Measurements from ENCODE around the gene APH1A. TPM values are rescaled to one million over a fixed set of nuclear protein-coding genes. Genes with fewer than 3 reads are reported as not detected.
"Not testable (repeated sequence)": the region's sequence is repeated elsewhere in the genome, so short reads cannot be mapped to it uniquely, and the experiment has no call there.

The APH1A gene
- total RNA-seq, 1 experiment from 2014 or later, result 130 TPM

- Histone ChIP-seq H3K4me3 (ENCODE audit: low read length) (peak overlapping the region; percentile 98), H3K4me2 (ENCODE audit: low read depth, low read length, poor library complexity, severe bottlenecking) (peak overlapping the region; percentile 99), H2AFZ (ENCODE audit: low read length) (peak overlapping the region; percentile 0; the same call in 1 of the 2 replicates), H3K9me2 (replicated peaks; ENCODE audit: insufficient read depth, low read length) (no peaks in the 10 kb centered on the region), H4K20me1 (ENCODE audit: insufficient read depth, low read depth, low read length) (no peaks in the 10 kb centered on the region), H3K9me3 (ENCODE audit: low read length) (no peaks in the 10 kb centered on the region), H3K4me1 (ENCODE audit: low read length) (peaks cover 23% of the 10 kb centered on the region), H3K27ac (ENCODE audit: low read length) (peak overlapping the region; percentile 95), H3K27me3 (ENCODE audit: low read length) (no peaks in the 10 kb centered on the region), H3K9ac (ENCODE audit: low read length) (peak overlapping the region; percentile 99), H3K36me3 (ENCODE audit: insufficient read depth, low read length) (peaks cover 18% of the 10 kb centered on the region; the same call in 1 of the 2 replicates), H3K79me2 (ENCODE audit: low read length) (peaks cover 57% of the 10 kb centered on the region)
- DNase-seq, result peak; percentile 94
Measured at GRCh38 chr1:150234566-150235293, 34.1 kb downstream of the APH1A start.

GRCh38 chr1:150234309-150234565 is 34.6 kb downstream of the APH1A start:
- Histone ChIP-seq H3K4me3 (ENCODE audit: low read length) (peak overlapping the region; percentile 98), H3K27ac (ENCODE audit: low read length) (peak overlapping the region; percentile 95), H3K27me3 (ENCODE audit: low read length) (no peaks in the 10 kb centered on the region), H3K4me2 (ENCODE audit: low read depth, low read length, poor library complexity, severe bottlenecking) (peak overlapping the region; percentile 99), H3K9me3 (ENCODE audit: low read length) (no peaks in the 10 kb centered on the region), H3K4me1 (ENCODE audit: low read length) (peaks cover 23% of the 10 kb centered on the region), H3K36me3 (ENCODE audit: insufficient read depth, low read length) (peaks cover 20% of the 10 kb centered on the region), H3K9me2 (replicated peaks; ENCODE audit: insufficient read depth, low read length) (no peaks in the 10 kb centered on the region), H2AFZ (ENCODE audit: low read length) (no peak overlapping the region; the same call in 1 of the 2 replicates), H4K20me1 (ENCODE audit: insufficient read depth, low read depth, low read length) (no peaks in the 10 kb centered on the region), H3K79me2 (ENCODE audit: low read length) (peaks cover 57% of the 10 kb centered on the region), H3K9ac (ENCODE audit: low read length) (peak overlapping the region; percentile 99)
- no peak for DNase-seq

- DNase-seq, result peak; percentile 60
- H3K79me2 ChIP-seq (ENCODE audit: low read length), result peaks cover 60% of the 10 kb centered on the region
Measured at GRCh38 chr1:150233359-150234308, 35.2 kb downstream of the APH1A start.

GRCh38 chr1:150232921-150233320 is 35.9 kb downstream of the APH1A start:
- Histone ChIP-seq H3K4me1 (ENCODE audit: low read length) (peaks cover 23% of the 10 kb centered on the region), H3K79me2 (ENCODE audit: low read length) (peaks cover 61% of the 10 kb centered on the region), H3K27ac (ENCODE audit: low read length) (0 out of 2 replicates have a peak overlapping the region, but pooled peaks have one; percentile 25), H3K9ac (ENCODE audit: low read length) (peak overlapping the region; percentile 99), H3K36me3 (ENCODE audit: insufficient read depth, low read length) (peaks cover 29% of the 10 kb centered on the region), H3K4me3 (ENCODE audit: low read length) (peak overlapping the region; percentile 98), H3K4me2 (ENCODE audit: low read depth, low read length, poor library complexity, severe bottlenecking) (peak overlapping the region; percentile 99)
- not testable (repeated sequence) for H2AFZ ChIP-seq (ENCODE audit: low read length); H3K9me3 ChIP-seq (ENCODE audit: low read length); H3K27me3 ChIP-seq (ENCODE audit: low read length); DNase-seq; H4K20me1 ChIP-seq (ENCODE audit: insufficient read depth, low read depth, low read length); H3K9me2 ChIP-seq (replicated peaks; ENCODE audit: insufficient read depth, low read length)

More at GRCh38 chr1:150233359-150234308, 35.2 kb downstream of the APH1A start:
- Histone ChIP-seq H2AFZ (ENCODE audit: low read length) (no peak overlapping the region), H3K4me3 (ENCODE audit: low read length) (peak overlapping the region; percentile 98), H3K27ac (ENCODE audit: low read length) (peak overlapping the region; percentile 95), H3K9me3 (ENCODE audit: low read length) (no peaks in the 10 kb centered on the region), H3K9me2 (replicated peaks; ENCODE audit: insufficient read depth, low read length) (no peaks in the 10 kb centered on the region), H3K27me3 (ENCODE audit: low read length) (no peaks in the 10 kb centered on the region), H3K9ac (ENCODE audit: low read length) (peak overlapping the region; percentile 99), H3K4me1 (ENCODE audit: low read length) (peaks cover 23% of the 10 kb centered on the region), H3K4me2 (ENCODE audit: low read depth, low read length, poor library complexity, severe bottlenecking) (peak overlapping the region; percentile 99), H3K36me3 (ENCODE audit: insufficient read depth, low read length) (peaks cover 26% of the 10 kb centered on the region), H4K20me1 (ENCODE audit: insufficient read depth, low read depth, low read length) (no peaks in the 10 kb centered on the region)

GRCh38 chr1:150228246-150228645 is 40.6 kb downstream of the APH1A start:
- not testable (repeated sequence) for DNase-seq; H2AFZ ChIP-seq (ENCODE audit: low read length); H3K4me1 ChIP-seq (ENCODE audit: low read length); H3K9ac ChIP-seq (ENCODE audit: low read length); H3K4me3 ChIP-seq (ENCODE audit: low read length); H3K27ac ChIP-seq (ENCODE audit: low read length); H4K20me1 ChIP-seq (ENCODE audit: insufficient read depth, low read depth, low read length); H3K27me3 ChIP-seq (ENCODE audit: low read length); H3K9me2 ChIP-seq (replicated peaks; ENCODE audit: insufficient read depth, low read length); H3K4me2 ChIP-seq (ENCODE audit: low read depth, low read length, poor library complexity, severe bottlenecking); H3K9me3 ChIP-seq (ENCODE audit: low read length)
- Histone ChIP-seq H3K36me3 (ENCODE audit: insufficient read depth, low read length) (peaks cover 54% of the 10 kb centered on the region), H3K79me2 (ENCODE audit: low read length) (peaks cover 46% of the 10 kb centered on the region)

GRCh38 chr1:150227228-150227627 is 41.6 kb downstream of the APH1A start:
- H3K36me3 ChIP-seq (ENCODE audit: insufficient read depth, low read length), result peaks cover 57% of the 10 kb centered on the region
- peaks cover 37% of the 10 kb centered on the region for H3K79me2 ChIP-seq (ENCODE audit: low read length)

GRCh38 chr1:150226486-150226885 is 42.3 kb downstream of the APH1A start:
- Histone ChIP-seq H3K4me3 (ENCODE audit: low read length) (no peak overlapping the region), H4K20me1 (ENCODE audit: insufficient read depth, low read depth, low read length) (no peaks in the 10 kb centered on the region), H3K27me3 (ENCODE audit: low read length) (no peaks in the 10 kb centered on the region), H2AFZ (ENCODE audit: low read length) (no peak overlapping the region), H3K36me3 (ENCODE audit: insufficient read depth, low read length) (peaks cover 54% of the 10 kb centered on the region), H3K4me1 (ENCODE audit: low read length) (no peaks in the 10 kb centered on the region), H3K79me2 (ENCODE audit: low read length) (peaks cover 32% of the 10 kb centered on the region), H3K4me2 (ENCODE audit: low read depth, low read length, poor library complexity, severe bottlenecking) (no peak overlapping the region), H3K9ac (ENCODE audit: low read length) (no peak overlapping the region), H3K9me2 (replicated peaks; ENCODE audit: insufficient read depth, low read length) (no peaks in the 10 kb centered on the region), H3K9me3 (ENCODE audit: low read length) (no peaks in the 10 kb centered on the region), H3K27ac (ENCODE audit: low read length) (no peak overlapping the region)
- no peak for DNase-seq

More at GRCh38 chr1:150227228-150227627, 41.6 kb downstream of the APH1A start:
- no peaks in the 10 kb centered on the region for H3K9me3 ChIP-seq (ENCODE audit: low read length)
- no peaks in the 10 kb centered on the region for H3K9me2 ChIP-seq (replicated peaks; ENCODE audit: insufficient read depth, low read length)
- no peaks in the 10 kb centered on the region for H3K4me1 ChIP-seq (ENCODE audit: low read length)
- H3K27me3 ChIP-seq (ENCODE audit: low read length), result no peaks in the 10 kb centered on the region
- H3K4me2 ChIP-seq (ENCODE audit: low read depth, low read length, poor library complexity, severe bottlenecking), result no peak overlapping the region
- DNase-seq, result no peak
- no peak overlapping the region for H3K27ac ChIP-seq (ENCODE audit: low read length)
- no peaks in the 10 kb centered on the region for H4K20me1 ChIP-seq (ENCODE audit: insufficient read depth, low read depth, low read length)
- no peak overlapping the region for H2AFZ ChIP-seq (ENCODE audit: low read length)
- H3K4me3 ChIP-seq (ENCODE audit: low read length), result no peak overlapping the region
- H3K9ac ChIP-seq (ENCODE audit: low read length), result no peak overlapping the region

- H3K4me2 ChIP-seq (ENCODE audit: low read depth, low read length, poor library complexity, severe bottlenecking), result no peak overlapping the region
- H3K9me2 ChIP-seq (replicated peaks; ENCODE audit: insufficient read depth, low read length), result no peaks in the 10 kb centered on the region
- no peaks in the 10 kb centered on the region for H3K4me1 ChIP-seq (ENCODE audit: low read length)
- no peaks in the 10 kb centered on the region for H3K9me3 ChIP-seq (ENCODE audit: low read length)
- DNase-seq, result no peak
- no peak overlapping the region for H3K9ac ChIP-seq (ENCODE audit: low read length)
- H3K36me3 ChIP-seq (ENCODE audit: insufficient read depth, low read length), result peaks cover 49% of the 10 kb centered on the region
- H3K4me3 ChIP-seq (ENCODE audit: low read length), result no peak overlapping the region
- no peak overlapping the region for H2AFZ ChIP-seq (ENCODE audit: low read length)
- no peak overlapping the region for H3K27ac ChIP-seq (ENCODE audit: low read length)
- H3K79me2 ChIP-seq (ENCODE audit: low read length), result peaks cover 22% of the 10 kb centered on the region
- H4K20me1 ChIP-seq (ENCODE audit: insufficient read depth, low read depth, low read length), result no peaks in the 10 kb centered on the region
- no peaks in the 10 kb centered on the region for H3K27me3 ChIP-seq (ENCODE audit: low read length)
Measured at GRCh38 chr1:150225546-150225945, 43.3 kb downstream of the APH1A start.
